22Rv1 (cell line): ENCODE results near the gene EIF1AY.

Experiments
- H3K27ac ChIP-seq: fragments of 450-650 bp; 2 replicates; pipeline ENCODE4 v1.5.1; 2017
- ZFX ChIP-seq: fragments of 450-650 bp; IDR thresholded peaks from 2 replicates; pipeline ENCODE4 v1.6.1; 2017; ENCODE audit warnings: antibody characterized with exemption, borderline replicate concordance
- TF ChIP-seq, protein P1 (sequence below): fragments of 450-650 bp; IDR thresholded peaks from 2 replicates; pipeline ENCODE4 v1.5.1; 2017; ENCODE audit warnings: mild to moderate bottlenecking

Gene EIF1AY

DNA sequence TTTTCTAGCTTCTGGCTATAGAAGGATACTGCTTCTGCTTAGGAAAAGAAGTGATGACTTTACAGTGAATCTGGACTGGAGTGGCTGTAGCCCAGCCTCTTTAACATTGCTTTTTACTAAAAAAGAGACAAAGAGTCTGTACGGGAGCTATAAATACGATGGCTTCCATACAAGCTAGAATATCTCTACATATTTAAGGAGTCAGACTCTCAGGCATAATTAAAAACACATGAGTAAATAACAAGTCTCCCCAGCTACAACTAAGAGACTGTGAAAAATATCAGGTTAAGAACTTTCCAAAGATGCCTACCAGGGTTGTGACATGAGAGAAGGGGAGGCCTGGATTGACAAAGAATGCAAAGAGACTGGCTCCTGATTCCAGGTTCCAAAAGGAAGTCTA, 19.8 kb upstream of the EIF1AY start:
- no peak overlapping the region for H3K27ac ChIP-seq
- TF ChIP-seq, protein P1, sequence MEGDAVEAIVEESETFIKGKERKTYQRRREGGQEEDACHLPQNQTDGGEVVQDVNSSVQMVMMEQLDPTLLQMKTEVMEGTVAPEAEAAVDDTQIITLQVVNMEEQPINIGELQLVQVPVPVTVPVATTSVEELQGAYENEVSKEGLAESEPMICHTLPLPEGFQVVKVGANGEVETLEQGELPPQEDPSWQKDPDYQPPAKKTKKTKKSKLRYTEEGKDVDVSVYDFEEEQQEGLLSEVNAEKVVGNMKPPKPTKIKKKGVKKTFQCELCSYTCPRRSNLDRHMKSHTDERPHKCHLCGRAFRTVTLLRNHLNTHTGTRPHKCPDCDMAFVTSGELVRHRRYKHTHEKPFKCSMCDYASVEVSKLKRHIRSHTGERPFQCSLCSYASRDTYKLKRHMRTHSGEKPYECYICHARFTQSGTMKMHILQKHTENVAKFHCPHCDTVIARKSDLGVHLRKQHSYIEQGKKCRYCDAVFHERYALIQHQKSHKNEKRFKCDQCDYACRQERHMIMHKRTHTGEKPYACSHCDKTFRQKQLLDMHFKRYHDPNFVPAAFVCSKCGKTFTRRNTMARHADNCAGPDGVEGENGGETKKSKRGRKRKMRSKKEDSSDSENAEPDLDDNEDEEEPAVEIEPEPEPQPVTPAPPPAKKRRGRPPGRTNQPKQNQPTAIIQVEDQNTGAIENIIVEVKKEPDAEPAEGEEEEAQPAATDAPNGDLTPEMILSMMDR, result no peak

DNA sequence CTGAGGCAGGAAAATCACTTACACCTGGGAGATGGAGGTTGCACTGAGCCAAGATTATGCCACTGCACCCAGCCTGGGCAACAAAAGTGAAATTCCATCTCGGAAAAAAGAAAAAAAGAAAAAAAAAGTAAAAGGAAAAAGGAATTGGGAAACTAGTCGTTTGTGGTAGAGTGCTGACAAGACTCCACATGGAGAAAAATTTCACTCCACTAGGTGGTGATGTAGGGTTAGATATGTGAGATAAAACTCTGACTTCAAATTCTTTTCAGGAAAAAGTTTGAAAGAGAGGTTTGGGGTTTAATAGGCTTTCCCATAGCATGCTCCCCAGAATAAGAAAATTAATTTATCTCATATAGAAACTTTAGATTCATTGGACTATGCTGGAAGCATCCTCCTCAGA, 16.9 kb upstream of the EIF1AY start:
- TF ChIP-seq ZFX, result no peak
- TF ChIP-seq, protein P1, result peak; percentile 24
- H3K27ac ChIP-seq, result no peak overlapping the region

DNA sequence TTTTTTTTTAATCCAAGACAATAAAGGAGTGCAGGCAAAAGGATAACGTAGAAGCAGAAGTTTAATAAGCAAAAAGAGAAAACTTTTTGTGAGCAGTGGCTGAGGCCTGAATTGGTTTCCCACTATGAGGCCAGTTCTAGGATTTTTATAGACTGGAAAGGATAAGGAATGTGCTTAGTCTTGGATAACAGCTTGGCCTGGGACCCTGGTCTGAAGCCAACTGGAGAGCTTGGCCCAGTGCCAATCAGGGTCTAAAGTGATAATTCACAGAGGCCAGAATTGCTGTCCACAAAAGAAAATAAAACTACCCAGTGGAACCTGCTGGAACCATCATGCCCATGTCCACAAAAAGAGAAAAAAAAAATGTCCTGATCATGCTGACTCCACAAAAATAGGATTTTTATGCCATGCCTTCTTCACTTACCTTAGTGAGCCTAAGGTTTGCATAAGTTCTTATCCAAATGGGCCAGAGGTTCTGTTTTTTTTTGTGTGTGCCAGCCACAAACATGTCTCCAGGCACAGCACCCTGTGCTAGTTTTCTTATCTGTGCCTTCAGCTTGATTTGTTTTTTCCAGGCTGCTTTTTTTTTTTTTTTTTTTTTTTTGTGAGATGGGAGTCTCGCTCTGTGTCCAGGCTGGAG, 15.6 kb upstream of the EIF1AY start:
- TF ChIP-seq, protein P1, result no peak
- TF ChIP-seq ZFX, result no peak
- H3K27ac ChIP-seq, result no peak overlapping the region

DNA sequence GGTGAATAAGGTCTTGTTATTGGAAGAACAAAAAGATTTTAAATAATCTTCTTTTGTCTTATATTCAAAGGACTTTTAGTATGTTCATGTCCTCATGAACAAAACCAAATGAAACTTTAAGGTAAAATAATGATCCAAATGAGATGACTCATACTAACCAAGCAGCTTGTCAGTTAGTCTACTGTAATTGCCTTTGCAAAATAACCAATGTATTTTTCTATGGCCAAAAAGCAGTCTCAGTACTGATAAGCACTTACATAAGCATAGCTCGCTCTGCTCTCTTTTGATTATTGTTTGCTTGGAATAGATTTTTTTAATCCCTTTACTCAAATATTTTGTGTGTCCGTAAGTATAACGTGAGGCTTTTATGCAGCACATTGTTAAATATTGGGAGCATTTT, 4.3 kb upstream of the EIF1AY start:
- H3K27ac ChIP-seq, result no peak overlapping the region
- no peak for TF ChIP-seq ZFX
- TF ChIP-seq, protein P1, result no peak

DNA sequence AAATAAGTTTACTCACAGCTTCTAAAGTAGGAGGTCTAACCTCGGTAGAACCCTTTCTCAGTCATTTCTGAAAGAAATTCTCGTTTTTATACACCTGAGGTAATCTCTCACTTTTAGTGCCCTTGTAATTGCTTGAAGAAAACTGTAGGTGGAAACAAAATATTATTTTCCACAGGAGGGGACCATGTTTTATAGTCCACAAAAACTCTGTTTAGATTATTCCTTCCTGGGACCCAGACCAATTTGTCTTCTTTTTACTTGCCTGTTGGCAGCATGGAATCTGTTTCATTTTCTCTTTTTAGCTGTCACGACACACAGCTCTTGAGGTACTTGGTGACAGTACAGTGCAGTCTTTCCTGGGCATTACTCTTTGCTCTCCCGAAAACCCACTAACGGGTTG, 930 bp downstream of the EIF1AY start:
- peak overlapping the region; percentile 80 for H3K27ac ChIP-seq
- TF ChIP-seq ZFX, result no peak
- TF ChIP-seq, protein P1, result 0 out of 2 replicates have a peak, but pooled peaks have one; percentile 9

DNA sequence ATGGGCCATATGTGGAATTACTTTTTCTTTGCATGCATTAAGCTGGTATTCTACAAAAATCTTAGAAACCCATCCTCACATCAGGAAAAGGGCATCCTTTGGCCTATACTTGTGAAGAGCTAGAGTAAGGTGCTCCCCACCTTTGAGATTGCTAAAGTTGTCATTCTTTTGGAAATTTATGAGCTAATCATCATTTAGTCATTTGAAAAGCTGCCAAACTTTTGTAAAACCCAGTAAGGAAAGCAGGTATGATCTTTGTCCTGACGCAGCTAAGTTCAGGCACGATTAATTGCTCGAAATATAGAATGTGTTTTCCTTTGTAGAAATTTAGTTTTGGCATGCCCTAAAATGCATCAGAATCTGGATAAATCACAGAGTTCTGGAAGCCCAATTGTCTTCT, 2.6 kb downstream of the EIF1AY start:
- TF ChIP-seq, protein P1, result no peak
- TF ChIP-seq ZFX, result no peak
- H3K27ac ChIP-seq, result no peak overlapping the region

DNA sequence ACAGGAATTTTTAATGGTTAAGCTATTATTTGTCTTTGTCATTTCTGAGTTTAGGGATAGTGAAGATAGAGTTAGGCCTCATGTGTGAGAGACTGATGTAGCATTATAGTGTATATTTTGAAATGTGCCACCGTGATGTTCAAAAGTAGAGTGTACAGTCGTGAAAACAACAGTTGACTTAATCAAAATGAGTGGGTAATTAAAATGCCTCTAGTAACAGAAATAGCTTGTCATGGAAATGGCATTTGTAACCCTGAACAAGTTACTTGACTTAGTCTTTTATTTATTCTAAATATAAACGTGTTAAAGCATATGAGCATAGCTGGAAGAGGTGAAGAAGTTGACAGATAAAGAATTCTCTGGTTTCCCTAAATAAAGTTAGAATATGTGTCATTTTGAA, 6.1 kb downstream of the EIF1AY start:
- TF ChIP-seq, protein P1, result no peak
- no peak for TF ChIP-seq ZFX
- no peak overlapping the region for H3K27ac ChIP-seq
